MCF 10A (cell line): Measurements from ENCODE around the gene RTN4RL1. TPM values are rescaled to one million over a fixed set of nuclear protein-coding genes. Genes with fewer than 3 reads are reported as not detected.

ENCODE experiments used
- BruUV-seq: library from RNA; stranded (reverse); fragments of 400-500 nt; replicated peaks from 2 replicates; lab custom pipeline; 2021; lab: Mats Ljungman, UMichigan
- CTCF ChIA-PET: fragments of 300-600 bp; sonication (Branson Sonifier 250); formaldehyde crosslinking; extraction: SDS; loops from one replicate; lab custom pipeline; 2021; ENCODE audit warnings: antibody characterized with exemption, inconsistent platforms; lab: Yijun Ruan, JAX
- POLR2A ChIA-PET: fragments of 300-600, 350-650 bp; sonication (Branson Sonifier 250); formaldehyde crosslinking; extraction: SDS; loops from one replicate; lab custom pipeline; 2020; ENCODE audit warnings: antibody characterized with exemption, inconsistent platforms; lab: Yijun Ruan, JAX
- DNase-seq: peaks from one replicate; pipeline ENCODE4 v3.0.0-alpha.2; 2018; ENCODE audit not compliant: unreplicated experiment
- H3K27ac Mint-ChIP-seq: one replicate; pipeline ENCODE4 v1.8.0; 2022; ENCODE audit warnings: mild to moderate bottlenecking, low read depth, mixed read lengths; ENCODE audit not compliant: unreplicated experiment
- H3K27me3 Mint-ChIP-seq: one replicate; pipeline ENCODE4 v1.8.0; 2022; ENCODE audit warnings: mixed read lengths; ENCODE audit not compliant: insufficient read depth, unreplicated experiment
- H3K36me3 Mint-ChIP-seq: one replicate; pipeline ENCODE4 v1.8.0; 2022; ENCODE audit warnings: mild to moderate bottlenecking, moderate library complexity, mixed read lengths; ENCODE audit not compliant: insufficient read depth, unreplicated experiment
- H3K4me1 Mint-ChIP-seq: one replicate; pipeline ENCODE4 v1.8.0; 2022; ENCODE audit warnings: mixed read lengths; ENCODE audit not compliant: insufficient read depth, unreplicated experiment
- H3K4me3 Mint-ChIP-seq: one replicate; pipeline ENCODE4 v1.8.0; 2022; ENCODE audit warnings: mild to moderate bottlenecking, moderate library complexity, mixed read lengths; ENCODE audit not compliant: unreplicated experiment
- H3K9me3 Mint-ChIP-seq: one replicate; pipeline ENCODE4 v1.8.0; 2022; ENCODE audit warnings: mixed read lengths; ENCODE audit not compliant: unreplicated experiment
- intact Hi-C: fragments of 100-400 bp; cut with micrococcal nuclease; formaldehyde crosslinking; loops from 2 replicates; pipeline ENCODE4 v1.14.1; 2022
- total RNA-seq: library from RNA; stranded (reverse); gene quantifications from 2 replicates; pipeline ENCODE4 v1.2.3, GENCODE V29; 2022
- TF ChIP-seq, protein P1 (sequence below): fragments of 200-600 bp; IDR thresholded peaks from one replicate; pipeline ENCODE4 v1.8.0; 2022; ENCODE audit warnings: antibody characterized with exemption, mild to moderate bottlenecking; ENCODE audit not compliant: unreplicated experiment

RTN4RL1 gene
- total RNA-seq, 1 experiment from 2014 or later = 2.9 TPM

DNA sequence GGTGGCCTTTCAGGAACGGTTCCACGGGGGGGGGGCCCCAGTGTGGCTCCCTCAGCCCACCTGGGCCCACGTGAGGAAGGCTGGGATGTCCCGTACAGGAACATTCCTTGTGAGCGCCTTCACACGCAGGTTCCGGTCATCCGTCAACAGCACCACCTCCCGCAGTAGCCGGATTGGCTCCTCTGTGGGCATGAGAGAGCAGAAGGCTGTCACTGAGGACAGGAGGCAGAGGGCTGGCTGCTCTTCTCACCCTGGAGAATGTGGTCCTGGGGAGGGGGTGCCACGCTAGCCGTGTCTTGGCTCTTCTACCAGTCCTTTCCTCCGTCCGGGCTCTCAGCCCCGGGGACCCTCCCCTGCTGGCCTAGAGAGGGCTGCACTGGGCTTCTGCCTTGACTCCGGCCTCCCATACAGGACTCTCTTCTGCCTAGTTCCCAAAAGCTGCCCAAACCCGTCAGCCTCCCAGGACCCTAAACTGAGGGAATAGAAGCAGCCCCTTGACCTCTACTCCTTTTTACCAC is 36.4 kb upstream of the RTN4RL1 start:
- ChIA-PET POLR2A (no interaction called here), CTCF (no interaction called here)
- TF ChIP-seq, protein P1, sequence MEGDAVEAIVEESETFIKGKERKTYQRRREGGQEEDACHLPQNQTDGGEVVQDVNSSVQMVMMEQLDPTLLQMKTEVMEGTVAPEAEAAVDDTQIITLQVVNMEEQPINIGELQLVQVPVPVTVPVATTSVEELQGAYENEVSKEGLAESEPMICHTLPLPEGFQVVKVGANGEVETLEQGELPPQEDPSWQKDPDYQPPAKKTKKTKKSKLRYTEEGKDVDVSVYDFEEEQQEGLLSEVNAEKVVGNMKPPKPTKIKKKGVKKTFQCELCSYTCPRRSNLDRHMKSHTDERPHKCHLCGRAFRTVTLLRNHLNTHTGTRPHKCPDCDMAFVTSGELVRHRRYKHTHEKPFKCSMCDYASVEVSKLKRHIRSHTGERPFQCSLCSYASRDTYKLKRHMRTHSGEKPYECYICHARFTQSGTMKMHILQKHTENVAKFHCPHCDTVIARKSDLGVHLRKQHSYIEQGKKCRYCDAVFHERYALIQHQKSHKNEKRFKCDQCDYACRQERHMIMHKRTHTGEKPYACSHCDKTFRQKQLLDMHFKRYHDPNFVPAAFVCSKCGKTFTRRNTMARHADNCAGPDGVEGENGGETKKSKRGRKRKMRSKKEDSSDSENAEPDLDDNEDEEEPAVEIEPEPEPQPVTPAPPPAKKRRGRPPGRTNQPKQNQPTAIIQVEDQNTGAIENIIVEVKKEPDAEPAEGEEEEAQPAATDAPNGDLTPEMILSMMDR = no peak
- Mint-ChIP-seq H3K27ac (no peak overlapping the region), H3K36me3 (no peaks in the 10 kb centered on the region), H3K9me3 (no peaks in the 10 kb centered on the region), H3K4me3 (no peak overlapping the region), H3K27me3 (no peaks in the 10 kb centered on the region), H3K4me1 (no peaks in the 10 kb centered on the region)
- DNase-seq = no peak
- intact Hi-C loops = no loop called here
- BruUV-seq = no TSS peak

DNA sequence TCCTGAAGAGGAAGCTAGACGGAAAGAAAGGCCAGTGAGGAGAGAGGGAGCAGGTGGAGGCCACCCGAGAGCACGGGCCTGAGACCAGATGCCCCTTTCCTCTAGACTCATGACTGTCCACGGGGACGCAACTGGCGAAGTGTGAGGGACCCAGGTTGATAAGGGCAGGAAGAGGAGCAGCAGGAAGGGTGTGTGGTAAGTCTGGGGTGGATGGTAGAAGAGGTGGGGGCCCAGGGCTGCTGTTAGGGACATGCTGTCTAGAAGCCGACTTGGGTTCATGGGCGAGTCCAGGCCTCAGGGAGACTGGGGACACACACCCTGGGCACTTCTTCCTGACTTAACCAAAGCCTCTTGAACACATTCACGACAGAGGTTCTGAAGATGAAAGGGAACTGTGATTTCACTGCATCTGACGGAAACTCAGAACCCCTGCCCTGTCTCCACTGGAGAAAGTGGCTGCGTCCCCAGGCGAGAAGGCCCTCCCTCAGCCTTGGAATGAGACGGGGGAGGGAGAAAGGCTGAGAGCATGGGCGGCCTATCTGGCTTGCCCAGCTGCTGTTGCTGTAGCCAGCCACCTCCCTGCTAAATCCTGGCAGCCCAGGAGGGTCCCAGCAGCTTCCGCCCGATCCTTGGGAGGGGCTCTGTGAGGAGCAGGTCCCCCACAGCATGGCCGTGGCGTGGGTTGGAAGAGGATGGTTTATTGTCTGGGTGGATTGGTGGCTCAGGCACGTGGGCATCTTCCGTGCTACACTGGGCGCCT is 35.7 kb upstream of the RTN4RL1 start:
- H3K9me3 Mint-ChIP-seq = no peaks in the 10 kb centered on the region
- H3K4me3 Mint-ChIP-seq = no peak overlapping the region
- intact Hi-C loops = no loop called here
- H3K27me3 Mint-ChIP-seq = no peaks in the 10 kb centered on the region
- H3K36me3 Mint-ChIP-seq = no peaks in the 10 kb centered on the region
- no peak for DNase-seq
- BruUV-seq = no TSS peak
- no peak overlapping the region for H3K27ac Mint-ChIP-seq
- POLR2A ChIA-PET = no interaction called here
- TF ChIP-seq, protein P1 = no peak
- no peaks in the 10 kb centered on the region for H3K4me1 Mint-ChIP-seq
- CTCF ChIA-PET = interaction anchor here (0.6 to 1.1 kb wide), 3 partner anchors 65 to 184 kb away, joined by 3 to 5 read pairs (median 4); no protein-coding TSS in a partner anchor

DNA sequence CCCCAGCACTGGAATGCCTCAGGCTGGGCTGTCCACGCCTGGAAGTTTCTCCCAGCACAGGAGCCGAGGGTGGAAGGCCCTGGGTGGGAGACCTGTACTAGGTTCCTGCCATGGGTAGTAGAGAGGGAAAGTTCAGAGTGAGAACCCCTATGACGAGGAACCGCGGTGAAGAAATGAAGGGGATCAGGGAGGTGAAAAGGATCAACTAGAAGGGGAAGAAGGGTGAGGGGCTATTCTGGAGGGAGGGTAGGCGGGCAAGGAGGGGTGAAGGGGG is 35.2 kb upstream of the RTN4RL1 start:
- intact Hi-C loops = no loop called here
- no peaks in the 10 kb centered on the region for H3K9me3 Mint-ChIP-seq
- TF ChIP-seq, protein P1 = no peak
- H3K36me3 Mint-ChIP-seq = no peaks in the 10 kb centered on the region
- ChIA-PET CTCF (interaction anchor here (0.6 to 1.1 kb wide), 3 partner anchors 66 to 184 kb away, joined by 3 to 5 read pairs (median 4); no protein-coding TSS in a partner anchor), POLR2A (no interaction called here)
- H3K4me3 Mint-ChIP-seq = no peak overlapping the region
- no peak for DNase-seq
- no peak overlapping the region for H3K27ac Mint-ChIP-seq
- no TSS peak for BruUV-seq
- H3K27me3 Mint-ChIP-seq = no peaks in the 10 kb centered on the region
- H3K4me1 Mint-ChIP-seq = no peaks in the 10 kb centered on the region

DNA sequence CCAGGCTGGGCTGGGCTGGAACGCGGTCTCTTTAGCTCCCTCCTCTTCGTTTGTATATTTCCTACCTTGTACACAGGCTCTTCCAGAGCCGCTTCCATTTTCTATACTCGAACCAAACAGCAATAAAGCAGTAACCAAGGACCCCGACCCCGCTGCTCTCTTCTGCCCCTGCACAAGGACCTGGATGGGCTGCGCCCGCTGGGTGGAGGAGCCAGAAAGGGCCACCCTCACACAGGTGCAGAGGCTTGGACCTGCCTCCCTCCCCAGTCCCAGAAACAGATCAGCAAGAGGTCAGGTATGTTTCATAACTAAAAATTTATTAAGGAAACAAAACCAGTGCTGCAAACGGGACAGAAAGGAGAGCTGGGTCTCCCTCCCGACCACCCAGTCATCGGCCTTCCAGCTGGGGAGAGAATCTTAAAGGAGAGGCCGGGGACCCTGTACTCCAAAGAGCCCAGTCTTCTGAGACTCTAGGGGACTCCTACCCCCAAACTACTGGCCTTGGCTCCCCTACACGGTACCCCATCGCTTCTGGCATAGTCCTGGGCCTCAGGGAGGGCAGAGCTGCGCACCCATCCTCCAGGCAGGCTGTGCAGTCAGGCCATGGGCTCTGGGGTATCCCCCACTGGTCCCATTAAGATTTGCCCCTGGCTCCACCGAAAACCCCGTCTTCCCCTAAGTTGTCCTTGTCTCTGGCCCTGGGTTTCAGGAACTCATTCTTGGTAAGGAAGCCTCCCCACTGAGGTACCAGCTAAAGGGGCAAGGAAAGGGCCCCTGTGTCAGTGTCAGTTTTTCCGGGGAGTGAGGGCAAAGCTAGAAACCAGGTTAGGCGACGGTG is 34.6 kb upstream of the RTN4RL1 start:
- Mint-ChIP-seq H3K4me3 (no peak overlapping the region), H3K36me3 (no peaks in the 10 kb centered on the region), H3K27me3 (no peaks in the 10 kb centered on the region), H3K9me3 (no peaks in the 10 kb centered on the region), H3K4me1 (no peaks in the 10 kb centered on the region), H3K27ac (no peak overlapping the region)
- ChIA-PET CTCF (interaction anchor here (0.6 to 1.1 kb wide), 5 partner anchors 66 to 451 kb away, joined by 3 to 5 read pairs (median 3); no protein-coding TSS in a partner anchor), POLR2A (no interaction called here)
- BruUV-seq = no TSS peak
- TF ChIP-seq, protein P1 = no peak
- no peak for DNase-seq
- intact Hi-C loops = no loop called here
